CD4-positive, alpha-beta memory T cell (primary cell): ENCODE results near the gene CELSR1. TPM values are rescaled to one million over a fixed set of nuclear protein-coding genes. Genes with fewer than 3 reads are reported as not detected.

ENCODE experiments used
- CTCF ChIA-PET: fragments of 350-600 bp; sonication (Branson Sonifier 250); formaldehyde crosslinking; loops from one replicate; lab custom pipeline; 2021; ENCODE audit warnings: inconsistent platforms; ENCODE audit not compliant: partially characterized antibody; lab: Charles Lee
- POLR2A ChIA-PET: fragments of 350-600 bp; sonication (Branson Sonifier 250); formaldehyde crosslinking; loops from one replicate; lab custom pipeline; 2021; ENCODE audit not compliant: partially characterized antibody; lab: Charles Lee
- DNase-seq, 5 donors: peaks; one replicate each; pipeline versions ENCODE4 v3.0.0 to v3.0.0-alpha.2; 2020 to 2022; ENCODE audit warnings: mixed read lengths in 1 of 5
- H3K27ac ChIP-seq: one replicate; pipeline ENCODE4 v1.7.0; 2013; ENCODE audit warnings: low read depth, low read length
- H3K27me3 ChIP-seq: 2 replicates; pipeline ENCODE4 v1.7.0; 2013; ENCODE audit warnings: mild to moderate bottlenecking, low read length, moderate library complexity; ENCODE audit not compliant: insufficient read depth
- H3K36me3 ChIP-seq: 2 replicates; pipeline ENCODE4 v1.7.0; 2013; ENCODE audit warnings: mild to moderate bottlenecking, low read length, moderate library complexity; ENCODE audit not compliant: insufficient read depth
- H3K4me1 ChIP-seq: 2 replicates; pipeline ENCODE4 v1.7.0; 2013; ENCODE audit warnings: mild to moderate bottlenecking, low read length, moderate library complexity; ENCODE audit not compliant: insufficient read depth
- H3K4me3 ChIP-seq, 2 donors: one replicate each; pipeline ENCODE4 v1.7.0; 2013; ENCODE audit warnings: low read length in 2 of 2, mild to moderate bottlenecking in 1 of 2
- H3K9me3 ChIP-seq, 2 donors: one replicate each; pipeline ENCODE4 v1.7.0; 2013; ENCODE audit warnings: low read length in 2 of 2, control low read depth in 1 of 2; ENCODE audit not compliant: control insufficient read depth in 1 of 2
- H3K27ac Mint-ChIP-seq, 7 donors: one replicate each; pipeline ENCODE4 v1.8.0; 2020 to 2021; ENCODE audit warnings: mixed read lengths in 7 of 7, mild to moderate bottlenecking in 6 of 7, inconsistent platforms in 3 of 7, moderate library complexity in 3 of 7
- H3K27me3 Mint-ChIP-seq, 2 donors: one replicate each; pipeline ENCODE4 v1.8.0; 2020 to 2021; ENCODE audit warnings: mixed read lengths in 2 of 2
- H3K36me3 Mint-ChIP-seq, 2 donors: one replicate each; pipeline ENCODE4 v1.8.0; 2020 to 2021; ENCODE audit warnings: mixed read lengths in 2 of 2, inconsistent platforms in 1 of 2, mild to moderate bottlenecking in 1 of 2
- H3K4me1 Mint-ChIP-seq, 4 donors: one replicate each; pipeline ENCODE4 v1.8.0; 2020 to 2021; ENCODE audit warnings: mixed read lengths in 4 of 4, mild to moderate bottlenecking in 1 of 4
- H3K4me3 Mint-ChIP-seq, 8 donors: one replicate each; pipeline ENCODE4 v1.8.0; 2020 to 2021; ENCODE audit warnings: mixed read lengths in 8 of 8, mild to moderate bottlenecking in 7 of 8, moderate library complexity in 6 of 8, inconsistent platforms in 3 of 8
- H3K9me3 Mint-ChIP-seq, 8 donors: one replicate each; pipeline ENCODE4 v1.8.0; 2020 to 2021; ENCODE audit warnings: mixed read lengths in 8 of 8, mild to moderate bottlenecking in 5 of 8, inconsistent platforms in 3 of 8, moderate library complexity in 1 of 8
- intact Hi-C: fragments of 100-400 bp; cut with micrococcal nuclease; formaldehyde crosslinking; loops from one replicate; pipeline ENCODE4 v1.15.1; 2023
- polyA plus RNA-seq, 2 donors: library from polyadenylated mRNA; unstranded; fragments of 300-500 nt; fragmentation: Illumina TruSeq; gene quantifications; one replicate each; pipeline ENCODE4 v1.2.3, GENCODE V29; 2021
- total RNA-seq, 2 experiments: library from RNA; stranded (reverse); gene quantifications; one replicate each; pipeline ENCODE4 v1.2.3, GENCODE V29; 2021

Gene CELSR1
- total and polyA plus RNA-seq, 4 experiments from 2014 or later = 0.47 to 1.1 (median 0.81) TPM

DNA sequence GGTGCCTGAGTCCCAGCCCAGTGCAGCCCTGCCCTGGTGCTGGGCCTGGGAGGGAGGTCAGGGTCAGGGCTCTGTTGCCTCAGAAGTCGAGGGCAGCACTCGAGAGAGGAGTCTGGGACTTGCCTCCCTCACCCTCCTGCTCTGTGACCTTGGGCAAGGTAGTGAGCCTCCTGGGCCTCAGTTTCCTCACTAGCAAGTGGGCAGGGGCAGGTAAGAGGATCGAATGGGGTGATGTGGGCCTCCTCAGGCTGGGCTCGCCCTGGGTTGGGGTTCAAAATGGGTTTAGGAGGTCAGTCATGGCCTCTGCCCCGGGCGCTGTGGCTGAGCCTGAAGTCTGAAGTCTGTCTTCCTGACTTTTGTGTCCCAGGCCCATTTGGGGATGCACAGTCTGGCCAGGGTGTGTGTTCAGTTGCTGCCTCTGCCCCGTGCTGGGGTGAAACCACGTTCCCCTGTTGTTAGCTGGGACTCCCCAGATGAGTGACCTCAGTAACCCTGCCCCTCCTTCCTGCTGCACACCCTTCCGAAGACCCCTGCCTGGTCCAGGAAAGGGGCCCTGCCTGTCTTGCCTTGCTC is 40.9 kb upstream of the CELSR1 start:
- Mint-ChIP-seq H3K4me1 (peaks cover 13 to 58% (median 36%) of the 10 kb centered on the region in 4 donors), H3K9me3 (no peaks in the 10 kb centered on the region), H3K27ac (peak overlapping the region in 5 of 7 donors; percentile 70 to 91 (median 83)), H3K36me3 (peaks cover 0 to 6% of the 10 kb centered on the region in 2 donors), H3K27me3 (no peaks in the 10 kb centered on the region), H3K4me3 (peak overlapping the region; percentile 76 to 92 (median 88))
- H3K4me1 ChIP-seq = peaks cover 26% of the 10 kb centered on the region
- ChIA-PET POLR2A (interaction anchor here (1.0 to 2.4 kb wide), 3 partner anchors 10 to 45 kb away, joined by 3 to 5 read pairs (median 5); no protein-coding TSS in a partner anchor), CTCF (no interaction called here)
- no peak overlapping the region for H3K4me3 ChIP-seq
- intact Hi-C loops = loop anchor here (5.0 kb wide), 1 partner anchor 94 kb away; no protein-coding TSS in a partner anchor
- H3K9me3 ChIP-seq = no peaks in the 10 kb centered on the region
- no peaks in the 10 kb centered on the region for H3K36me3 ChIP-seq
- H3K27ac ChIP-seq = peak overlapping the region; percentile 26
- H3K27me3 ChIP-seq = no peaks in the 10 kb centered on the region
- no peak for DNase-seq

GRCh38 chr22:46577368-46578249 is 40.2 kb upstream of the CELSR1 start:
- Mint-ChIP-seq H3K36me3 (peaks cover 0 to 6% of the 10 kb centered on the region in 2 donors), H3K9me3 (no peaks in the 10 kb centered on the region), H3K27me3 (no peaks in the 10 kb centered on the region), H3K27ac (peak overlapping the region; percentile 73 to 92 (median 90)), H3K4me3 (peak overlapping the region; percentile 87 to 94 (median 90)), H3K4me1 (peaks cover 13 to 58% (median 36%) of the 10 kb centered on the region in 4 donors)
- peak in 3 of 5 donors; percentile 12 to 21 (median 14) for DNase-seq
- POLR2A ChIA-PET = interaction anchor here (1.0 to 2.4 kb wide), 4 partner anchors 11 to 185 kb away, joined by 3 to 5 read pairs (median 4); partner anchors contain the start of gene TBC1D22A
- H3K4me3 ChIP-seq = no peak overlapping the region
- no peaks in the 10 kb centered on the region for H3K36me3 ChIP-seq
- intact Hi-C loops = loop anchor here (2.0 to 5.0 kb wide), 2 partner anchors 37 to 95 kb away; no protein-coding TSS in a partner anchor
- no peaks in the 10 kb centered on the region for H3K9me3 ChIP-seq
- CTCF ChIA-PET = no interaction called here
- H3K27ac ChIP-seq = peak overlapping the region; percentile 26
- no peaks in the 10 kb centered on the region for H3K27me3 ChIP-seq
- peaks cover 26% of the 10 kb centered on the region for H3K4me1 ChIP-seq

DNA sequence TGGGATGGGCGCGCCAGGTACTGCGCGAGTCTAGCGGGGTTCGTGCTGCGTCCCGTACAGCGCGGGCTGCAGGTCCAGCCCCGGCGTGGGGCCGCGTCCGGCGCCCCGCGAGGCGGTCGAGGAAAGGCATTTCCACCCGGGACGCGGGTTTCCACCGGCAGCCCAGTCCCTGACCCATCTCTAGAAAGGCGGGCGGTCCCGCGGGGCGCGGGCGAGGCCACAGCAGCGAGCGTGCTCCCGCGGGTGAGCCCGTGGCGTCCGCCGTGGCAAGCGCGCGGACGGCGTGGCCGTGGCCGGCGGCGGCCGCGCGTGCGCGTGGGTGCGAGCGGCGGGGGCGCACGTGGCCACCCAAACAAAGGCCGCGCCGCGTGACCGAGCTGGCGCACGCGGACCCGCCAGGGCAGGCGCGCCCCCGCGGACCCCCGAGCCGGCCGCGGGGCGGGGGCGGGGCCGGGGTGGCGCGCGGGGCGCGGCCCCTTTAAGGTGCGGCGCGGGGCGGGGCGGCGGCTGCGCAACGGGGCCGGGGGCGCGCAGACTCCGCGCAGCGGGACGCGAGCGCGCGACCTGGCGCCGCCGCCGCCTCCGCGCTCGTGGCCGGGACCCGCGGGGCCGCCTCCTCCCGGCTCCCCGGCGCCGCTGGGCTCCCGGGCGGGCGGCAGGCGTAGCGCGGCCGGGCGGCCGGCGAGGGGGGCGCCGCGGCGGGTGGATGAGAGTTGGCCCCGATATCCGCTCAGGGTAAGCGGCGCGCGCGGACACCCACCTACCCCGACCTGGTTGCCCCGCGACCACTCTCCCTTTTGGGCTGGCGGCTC is 39.3 kb upstream of the CELSR1 start:
- Mint-ChIP-seq H3K27me3 (no peaks in the 10 kb centered on the region), H3K4me3 (peak overlapping the region; percentile 79 to 91 (median 83)), H3K9me3 (peaks cover 0 to 7% (median 5%) of the 10 kb centered on the region in 8 donors), H3K4me1 (peaks cover 13 to 54% (median 36%) of the 10 kb centered on the region in 4 donors), H3K36me3 (peaks cover 0 to 8% of the 10 kb centered on the region in 2 donors), H3K27ac (peak overlapping the region; percentile 55 to 86 (median 83))
- CTCF ChIA-PET = interaction anchor here (1.8 kb wide), 1 partner anchor 14 kb away, joined by 8 read pairs; no protein-coding TSS in a partner anchor
- H3K36me3 ChIP-seq = no peaks in the 10 kb centered on the region
- POLR2A ChIA-PET = interaction anchor here (1.0 to 2.4 kb wide), 4 partner anchors 12 to 186 kb away, joined by 3 to 5 read pairs (median 4); partner anchors contain the start of gene TBC1D22A
- H3K27ac ChIP-seq = peak overlapping the region; percentile 35
- peak overlapping the region; percentile 44 to 52 for H3K4me3 ChIP-seq
- no peaks in the 10 kb centered on the region for H3K27me3 ChIP-seq
- H3K4me1 ChIP-seq = peaks cover 26% of the 10 kb centered on the region
- peak in 4 of 5 donors; percentile 64 to 76 (median 72) for DNase-seq
- intact Hi-C loops = loop anchor here (2.0 to 5.0 kb wide), 2 partner anchors 38 to 96 kb away; no protein-coding TSS in a partner anchor
- H3K9me3 ChIP-seq = peaks cover 0 to 6% of the 10 kb centered on the region in 2 donors

- no peak for DNase-seq
- peak overlapping the region; percentile 55 to 86 (median 83) for H3K27ac Mint-ChIP-seq
- peaks cover 0 to 8% of the 10 kb centered on the region in 2 donors for H3K9me3 ChIP-seq
- peak overlapping the region; percentile 35 for H3K27ac ChIP-seq
- H3K4me1 ChIP-seq = peaks cover 26% of the 10 kb centered on the region
- peaks cover 0 to 8% of the 10 kb centered on the region in 2 donors for H3K36me3 Mint-ChIP-seq
- ChIA-PET CTCF (interaction anchor here (1.0 to 1.8 kb wide), 2 partner anchors 13 to 227 kb away, joined by 3 to 8 read pairs; no protein-coding TSS in a partner anchor), POLR2A (interaction anchor here (1.0 to 2.4 kb wide), 3 partner anchors 37 to 187 kb away, joined by 3 to 5 read pairs (median 3); partner anchors contain the start of gene TBC1D22A)
- peak overlapping the region; percentile 44 to 52 for H3K4me3 ChIP-seq
- H3K4me1 Mint-ChIP-seq = peaks cover 11 to 50% (median 34%) of the 10 kb centered on the region in 4 donors
- H3K36me3 ChIP-seq = no peaks in the 10 kb centered on the region
- H3K4me3 Mint-ChIP-seq = peak overlapping the region; percentile 79 to 91 (median 83)
- no peaks in the 10 kb centered on the region for H3K27me3 ChIP-seq
- peaks cover 0 to 13% (median 10%) of the 10 kb centered on the region in 8 donors for H3K9me3 Mint-ChIP-seq
- no peaks in the 10 kb centered on the region for H3K27me3 Mint-ChIP-seq
- intact Hi-C loops = loop anchor here (2.0 to 5.0 kb wide), 2 partner anchors 39 to 96 kb away; no protein-coding TSS in a partner anchor
Observed at GRCh38 chr22:46575911-46576555, 38.6 kb upstream of the CELSR1 start.

DNA sequence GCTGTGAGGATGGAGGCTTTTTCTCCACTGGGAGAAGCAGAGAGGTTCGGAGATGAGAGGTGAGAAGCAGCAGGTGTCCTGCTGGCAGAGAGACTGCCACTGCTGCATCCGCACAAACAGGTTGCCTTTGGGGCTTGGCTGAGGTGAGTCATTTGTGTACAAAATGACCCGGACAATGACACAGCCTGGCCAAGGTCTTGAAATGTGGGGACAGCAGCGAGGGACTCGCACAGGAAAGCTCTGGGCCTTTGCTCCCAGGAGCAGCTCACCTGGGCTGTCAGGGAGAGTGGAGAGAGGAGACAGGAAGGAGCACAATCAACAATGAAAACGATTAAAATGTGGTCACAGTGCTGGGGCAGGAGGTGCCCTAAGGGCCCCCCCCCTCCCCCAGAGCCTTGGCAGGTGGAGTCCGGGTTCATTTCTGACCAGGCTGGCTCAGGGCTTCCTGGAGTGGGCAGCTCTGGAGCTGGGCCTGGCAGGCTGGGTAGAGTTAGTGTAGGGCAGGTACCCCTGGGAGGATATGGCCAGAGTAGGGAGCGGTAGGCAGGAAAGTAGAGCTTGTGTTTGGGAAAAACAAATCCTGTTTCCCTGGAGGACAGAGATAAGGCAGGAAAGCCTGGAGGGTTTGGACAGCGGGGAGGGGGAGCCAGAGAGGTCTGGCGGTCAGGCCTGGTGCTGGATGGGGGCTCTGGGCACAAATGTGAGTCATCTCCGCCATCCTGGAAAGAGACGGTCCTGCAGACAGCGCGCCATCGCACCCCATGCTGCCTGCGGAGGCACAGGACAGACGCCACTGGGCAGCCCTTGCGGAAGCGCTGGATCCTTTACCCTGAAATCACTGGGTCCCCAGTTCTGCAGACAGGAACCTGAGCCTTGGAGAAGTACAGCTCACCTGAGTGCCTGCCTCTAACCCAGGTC is 37.8 kb upstream of the CELSR1 start:
- H3K36me3 ChIP-seq = no peaks in the 10 kb centered on the region
- DNase-seq = no peak
- H3K4me3 ChIP-seq = no peak overlapping the region
- CTCF ChIA-PET = interaction anchor here (1.0 to 1.8 kb wide), 2 partner anchors 12 to 228 kb away, joined by 3 to 8 read pairs; no protein-coding TSS in a partner anchor
- H3K27me3 ChIP-seq = no peaks in the 10 kb centered on the region
- Mint-ChIP-seq H3K4me1 (peaks cover 11 to 48% (median 33%) of the 10 kb centered on the region in 4 donors), H3K36me3 (peaks cover 0 to 8% of the 10 kb centered on the region in 2 donors), H3K27me3 (no peaks in the 10 kb centered on the region), H3K4me3 (peak overlapping the region; percentile 73 to 91 (median 84)), H3K27ac (peak overlapping the region; percentile 12 to 89 (median 37)), H3K9me3 (peaks cover 0 to 14% (median 10%) of the 10 kb centered on the region in 8 donors)
- no peak overlapping the region for H3K27ac ChIP-seq
- intact Hi-C loops = loop anchor here (5.0 kb wide), 1 partner anchor 97 kb away; no protein-coding TSS in a partner anchor
- POLR2A ChIA-PET = interaction anchor here (1.0 kb wide), 1 partner anchor 38 kb away, joined by 3 read pairs; no protein-coding TSS in a partner anchor
- peaks cover 0 to 8% of the 10 kb centered on the region in 2 donors for H3K9me3 ChIP-seq
- peaks cover 26% of the 10 kb centered on the region for H3K4me1 ChIP-seq
